Activated T-helper 1 cell treated with anti-CD3 and anti-CD28 coated beads, Interleukin-12 subunit alpha, Interleukin-12 subunit beta, Interleukin-2, Interleukin-4 antibody, amounts not matched to agents 30 ng/mL and 10 ng/mL and 1 ng/mL, durations not matched to agents 14 hours and 24 hours and 36 hours (primary cell): ENCODE measurements around the gene CD7. TPM values are rescaled to one million over a fixed set of nuclear protein-coding genes. Genes with fewer than 3 reads are reported as not detected.

Source experiments
- DNase-seq: peaks from one replicate; pipeline ENCODE4 v3.0.0; 2021; ENCODE audit warnings: low spot score
- H3K27ac Mint-ChIP-seq: one replicate; pipeline ENCODE4 v1.8.0; 2021; ENCODE audit warnings: mild to moderate bottlenecking, mixed read lengths
- H3K27me3 Mint-ChIP-seq: one replicate; pipeline ENCODE4 v1.8.0; 2022; ENCODE audit warnings: mild to moderate bottlenecking, moderate library complexity, mixed read lengths; ENCODE audit not compliant: insufficient read depth
- H3K36me3 Mint-ChIP-seq: one replicate; pipeline ENCODE4 v1.8.0; 2021; ENCODE audit warnings: low read depth, mixed read lengths
- H3K4me1 Mint-ChIP-seq: one replicate; pipeline ENCODE4 v1.8.0; 2021; ENCODE audit warnings: low read depth, mixed read lengths
- H3K4me3 Mint-ChIP-seq: one replicate; pipeline ENCODE4 v1.8.0; 2021; ENCODE audit warnings: mild to moderate bottlenecking, moderate library complexity, mixed read lengths
- H3K9me3 Mint-ChIP-seq: one replicate; pipeline ENCODE4 v1.8.0; 2021; ENCODE audit warnings: mixed read lengths
- intact Hi-C: fragments of 100-400 bp; cut with micrococcal nuclease; formaldehyde crosslinking; loops from one replicate; pipeline ENCODE4 v1.15.1; 2024
- total RNA-seq: library from RNA; stranded (reverse); gene quantifications from 2 replicates; pipeline ENCODE4 v1.2.3, GENCODE V29; 2022

Gene CD7
- total RNA-seq, 1 donor from 2014 or later: 455 TPM

- Mint-ChIP-seq H3K36me3 (peaks cover 4% of the 10 kb centered on the region), H3K4me3 (no peak overlapping the region), H3K4me1 (peaks cover 19% of the 10 kb centered on the region), H3K27ac (no peak overlapping the region), H3K9me3 (no peaks in the 10 kb centered on the region), H3K27me3 (peaks cover 4% of the 10 kb centered on the region)
- intact Hi-C loops: no loop called here
- no peak for DNase-seq
Measured at GRCh38 chr17:82276938-82277337, 40.5 kb downstream of the CD7 start.

- no peak overlapping the region for H3K4me3 Mint-ChIP-seq
- intact Hi-C loops: no loop called here
- peaks cover 4% of the 10 kb centered on the region for H3K27me3 Mint-ChIP-seq
- H3K27ac Mint-ChIP-seq: no peak overlapping the region
- peaks cover 17% of the 10 kb centered on the region for H3K36me3 Mint-ChIP-seq
- no peaks in the 10 kb centered on the region for H3K9me3 Mint-ChIP-seq
- no peak for DNase-seq
- H3K4me1 Mint-ChIP-seq: peaks cover 21% of the 10 kb centered on the region
Measured at GRCh38 chr17:82275326-82275725, 42.1 kb downstream of the CD7 start.

- Mint-ChIP-seq H3K4me1 (peaks cover 30% of the 10 kb centered on the region), H3K27ac (no peak overlapping the region), H3K4me3 (peak overlapping the region; percentile 90), H3K27me3 (peaks cover 3% of the 10 kb centered on the region), H3K9me3 (no peaks in the 10 kb centered on the region), H3K36me3 (peaks cover 23% of the 10 kb centered on the region)
- no peak for DNase-seq
- intact Hi-C loops: loop anchor here (5.0 kb wide), 1 partner anchor 37 kb away; no protein-coding TSS in a partner anchor
Measured at GRCh38 chr17:82274134-82275020, 43.0 kb downstream of the CD7 start.

- DNase-seq: peak; percentile 85
- Mint-ChIP-seq H3K9me3 (no peaks in the 10 kb centered on the region), H3K36me3 (peaks cover 29% of the 10 kb centered on the region), H3K27me3 (peaks cover 2% of the 10 kb centered on the region), H3K27ac (peak within 1 kb of the TSS; percentile 99), H3K4me1 (peaks cover 39% of the 10 kb centered on the region), H3K4me3 (peak within 1 kb of the TSS; percentile 94)
- intact Hi-C loops: loop anchor here (1.0 to 5.0 kb wide), 6 partner anchors 19 to 425 kb away; partner anchors contain the start of genes CD7, HEXD, OGFOD3 and RAB40B
Measured at GRCh38 chr17:82273327-82274133, 43.9 kb downstream of the CD7 start, which contains the start of gene CSNK1D. Gene CSNK1D (minus strand): TSS chr17:82273700. CDS start chr17:82273381, 319 bp downstream.

GRCh38 chr17:82272495-82273326, 44.7 kb downstream of the CD7 start:
- Mint-ChIP-seq H3K36me3 (peaks cover 29% of the 10 kb centered on the region), H3K4me3 (peak overlapping the region; percentile 94), H3K27me3 (peaks cover 2% of the 10 kb centered on the region), H3K9me3 (no peaks in the 10 kb centered on the region), H3K27ac (peak overlapping the region; percentile 99), H3K4me1 (peaks cover 45% of the 10 kb centered on the region)
- intact Hi-C loops: loop anchor here (1.0 to 5.0 kb wide), 7 partner anchors 20 to 426 kb away; partner anchors contain the start of genes CD7, HEXD, OGFOD3 and RAB40B
- DNase-seq: peak; percentile 44

- H3K9me3 Mint-ChIP-seq: no peaks in the 10 kb centered on the region
- H3K27me3 Mint-ChIP-seq: no peaks in the 10 kb centered on the region
- intact Hi-C loops: loop anchor here (5.0 kb wide), 1 partner anchor 34 kb away; no protein-coding TSS in a partner anchor
- peaks cover 36% of the 10 kb centered on the region for H3K36me3 Mint-ChIP-seq
- peaks cover 56% of the 10 kb centered on the region for H3K4me1 Mint-ChIP-seq
- H3K27ac Mint-ChIP-seq: no peak overlapping the region
- no peak for DNase-seq
- H3K4me3 Mint-ChIP-seq: peak overlapping the region; percentile 94
Measured at GRCh38 chr17:82271401-82271800, 46.0 kb downstream of the CD7 start.

- Mint-ChIP-seq H3K4me1 (peaks cover 64% of the 10 kb centered on the region), H3K4me3 (peak overlapping the region; percentile 43), H3K36me3 (peaks cover 43% of the 10 kb centered on the region), H3K27ac (peak overlapping the region; percentile 9), H3K27me3 (no peaks in the 10 kb centered on the region), H3K9me3 (no peaks in the 10 kb centered on the region)
- intact Hi-C loops: loop anchor here (5.0 kb wide), 1 partner anchor 33 kb away; no protein-coding TSS in a partner anchor
- DNase-seq: no peak
Measured at GRCh38 chr17:82270651-82271050, 46.8 kb downstream of the CD7 start.

GRCh38 chr17:82269882-82270500, 47.4 kb downstream of the CD7 start:
- no peaks in the 10 kb centered on the region for H3K27me3 Mint-ChIP-seq
- H3K9me3 Mint-ChIP-seq: no peaks in the 10 kb centered on the region
- intact Hi-C loops: loop anchor here (5.0 kb wide), 1 partner anchor 33 kb away; no protein-coding TSS in a partner anchor

GRCh38 chr17:82269138-82269881, 48.1 kb downstream of the CD7 start:
- intact Hi-C loops: no loop called here
- H3K27me3 Mint-ChIP-seq: no peaks in the 10 kb centered on the region
- H3K27ac Mint-ChIP-seq: peak overlapping the region; percentile 73
- no peaks in the 10 kb centered on the region for H3K9me3 Mint-ChIP-seq
- H3K4me1 Mint-ChIP-seq: peaks cover 66% of the 10 kb centered on the region
- no peak overlapping the region for H3K4me3 Mint-ChIP-seq
- peaks cover 51% of the 10 kb centered on the region for H3K36me3 Mint-ChIP-seq
- DNase-seq: no peak

More at GRCh38 chr17:82269882-82270500, 47.4 kb downstream of the CD7 start:
- peak overlapping the region; percentile 43 for H3K4me3 Mint-ChIP-seq
- peak overlapping the region; percentile 73 for H3K27ac Mint-ChIP-seq
- H3K36me3 Mint-ChIP-seq: peaks cover 47% of the 10 kb centered on the region
- peaks cover 66% of the 10 kb centered on the region for H3K4me1 Mint-ChIP-seq
- no peak for DNase-seq

- H3K36me3 Mint-ChIP-seq: peaks cover 59% of the 10 kb centered on the region
- no peak overlapping the region for H3K27ac Mint-ChIP-seq
- no peaks in the 10 kb centered on the region for H3K9me3 Mint-ChIP-seq
- no peaks in the 10 kb centered on the region for H3K27me3 Mint-ChIP-seq
- peak overlapping the region; percentile 6 for H3K4me3 Mint-ChIP-seq
- peaks cover 66% of the 10 kb centered on the region for H3K4me1 Mint-ChIP-seq
- intact Hi-C loops: no loop called here
- DNase-seq: no peak
Measured at GRCh38 chr17:82267575-82268379, 49.6 kb downstream of the CD7 start.
